ENCODE results near the gene CACNA1H. TPM values are rescaled to one million over a fixed set of nuclear protein-coding genes. Genes with fewer than 3 reads are reported as not detected.

The CACNA1H gene
- total RNA-seq, 1 donor from 2014 or later, result 26.1 TPM

- Histone ChIP-seq H3K4me1 (ENCODE audit: control insufficient read depth in 3 of 3, insufficient read depth in 3 of 3, low read length in 3 of 3) (no peaks in the 10 kb centered on the region), H3K27ac (ENCODE audit: low read depth, low read length) (no peak overlapping the region), H3K27me3 (ENCODE audit: control insufficient read depth in 3 of 3, insufficient read depth in 3 of 3, low read length in 3 of 3) (peaks cover 27 to 42% (median 34%) of the 10 kb centered on the region in 3 donors)
Measured at GRCh38 chr16:1129106-1129960, 23.6 kb upstream of the CACNA1H start.

GRCh38 chr16:1130382-1130781 lies 22.5 kb upstream of the CACNA1H start:
- Histone ChIP-seq H3K9ac (ENCODE audit: low read depth in 1 of 3, low read length in 3 of 3) (no peak overlapping the region), H3K9me3 (ENCODE audit: control insufficient read depth in 3 of 3, low read length in 3 of 3) (no peaks in the 10 kb centered on the region), H3K4me1 (ENCODE audit: control insufficient read depth in 3 of 3, insufficient read depth in 3 of 3, low read length in 3 of 3) (no peaks in the 10 kb centered on the region), H3K27me3 (ENCODE audit: control insufficient read depth in 3 of 3, insufficient read depth in 3 of 3, low read length in 3 of 3) (peaks cover 25 to 33% (median 26%) of the 10 kb centered on the region in 3 donors), H3K4me3 (ENCODE audit: low read length in 3 of 3) (no peak overlapping the region), H3K36me3 (ENCODE audit: control insufficient read depth in 3 of 3, insufficient read depth in 3 of 3, low read length in 3 of 3) (no peaks in the 10 kb centered on the region), H3K27ac (ENCODE audit: low read depth, low read length) (no peak overlapping the region)

More at GRCh38 chr16:1129106-1129960, 23.6 kb upstream of the CACNA1H start:
- Histone ChIP-seq H3K9me3 (ENCODE audit: control insufficient read depth in 3 of 3, low read length in 3 of 3) (no peaks in the 10 kb centered on the region), H3K4me3 (ENCODE audit: low read length in 3 of 3) (no peak overlapping the region), H3K36me3 (ENCODE audit: control insufficient read depth in 3 of 3, insufficient read depth in 3 of 3, low read length in 3 of 3) (no peaks in the 10 kb centered on the region), H3K9ac (ENCODE audit: low read depth in 1 of 3, low read length in 3 of 3) (no peak overlapping the region)

- Histone ChIP-seq H3K27me3 (ENCODE audit: control insufficient read depth in 3 of 3, insufficient read depth in 3 of 3, low read length in 3 of 3) (peaks cover 20 to 31% (median 21%) of the 10 kb centered on the region in 3 donors), H3K36me3 (ENCODE audit: control insufficient read depth in 3 of 3, insufficient read depth in 3 of 3, low read length in 3 of 3) (no peaks in the 10 kb centered on the region), H3K4me3 (ENCODE audit: low read length in 3 of 3) (no peak overlapping the region), H3K27ac (ENCODE audit: low read depth, low read length) (no peak overlapping the region), H3K9ac (ENCODE audit: low read depth in 1 of 3, low read length in 3 of 3) (no peak overlapping the region), H3K9me3 (ENCODE audit: control insufficient read depth in 3 of 3, low read length in 3 of 3) (no peaks in the 10 kb centered on the region), H3K4me1 (ENCODE audit: control insufficient read depth in 3 of 3, insufficient read depth in 3 of 3, low read length in 3 of 3) (no peaks in the 10 kb centered on the region)
Measured at GRCh38 chr16:1131378-1131994, 21.4 kb upstream of the CACNA1H start.

DNA sequence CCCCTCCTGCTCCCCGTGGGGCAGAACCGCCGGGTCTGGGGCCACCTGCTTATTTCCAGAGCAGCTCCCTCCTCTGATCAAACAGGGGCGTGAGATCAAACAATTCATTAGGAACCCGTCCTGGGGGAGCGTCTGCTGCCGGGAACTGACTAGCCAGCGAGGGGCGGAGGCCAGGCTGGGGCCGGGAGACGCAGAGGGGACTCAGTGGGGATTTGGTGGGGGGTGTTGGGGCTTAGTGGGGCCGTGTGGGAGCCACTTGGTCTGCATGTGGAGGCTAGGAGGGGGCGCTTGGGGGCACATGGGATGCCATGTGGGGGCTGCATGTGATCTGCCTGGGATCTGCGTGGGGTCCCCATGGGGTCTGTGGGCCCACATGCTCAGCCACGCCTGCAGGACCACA lies 20.5 kb upstream of the CACNA1H start:
- Histone ChIP-seq H3K27me3 (ENCODE audit: control insufficient read depth in 3 of 3, insufficient read depth in 3 of 3, low read length in 3 of 3) (peaks cover 14 to 29% (median 14%) of the 10 kb centered on the region in 3 donors), H3K27ac (ENCODE audit: low read depth, low read length) (no peak overlapping the region), H3K4me3 (ENCODE audit: low read length in 3 of 3) (no peak overlapping the region), H3K9me3 (ENCODE audit: control insufficient read depth in 3 of 3, low read length in 3 of 3) (no peaks in the 10 kb centered on the region), H3K36me3 (ENCODE audit: control insufficient read depth in 3 of 3, insufficient read depth in 3 of 3, low read length in 3 of 3) (no peaks in the 10 kb centered on the region), H3K4me1 (ENCODE audit: control insufficient read depth in 3 of 3, insufficient read depth in 3 of 3, low read length in 3 of 3) (no peaks in the 10 kb centered on the region), H3K9ac (ENCODE audit: low read depth in 1 of 3, low read length in 3 of 3) (no peak overlapping the region)

- no peak overlapping the region for H3K27ac ChIP-seq (ENCODE audit: low read depth, low read length)
- H3K4me3 ChIP-seq (ENCODE audit: low read length in 3 of 3), result no peak overlapping the region
- no peaks in the 10 kb centered on the region for H3K4me1 ChIP-seq (ENCODE audit: control insufficient read depth in 3 of 3, insufficient read depth in 3 of 3, low read length in 3 of 3)
- H3K9me3 ChIP-seq (ENCODE audit: control insufficient read depth in 3 of 3, low read length in 3 of 3), result no peaks in the 10 kb centered on the region
- peaks cover 11 to 22% (median 11%) of the 10 kb centered on the region in 3 donors for H3K27me3 ChIP-seq (ENCODE audit: control insufficient read depth in 3 of 3, insufficient read depth in 3 of 3, low read length in 3 of 3)
- H3K9ac ChIP-seq (ENCODE audit: low read depth in 1 of 3, low read length in 3 of 3), result no peak overlapping the region
- H3K36me3 ChIP-seq (ENCODE audit: control insufficient read depth in 3 of 3, insufficient read depth in 3 of 3, low read length in 3 of 3), result no peaks in the 10 kb centered on the region
Measured at GRCh38 chr16:1133271-1133670, 19.6 kb upstream of the CACNA1H start.

- no peak overlapping the region for H3K9ac ChIP-seq (ENCODE audit: low read depth in 1 of 3, low read length in 3 of 3)
- H3K9me3 ChIP-seq (ENCODE audit: control insufficient read depth in 3 of 3, low read length in 3 of 3), result no peaks in the 10 kb centered on the region
- no peak overlapping the region for H3K27ac ChIP-seq (ENCODE audit: low read depth, low read length)
- no peaks in the 10 kb centered on the region for H3K36me3 ChIP-seq (ENCODE audit: control insufficient read depth in 3 of 3, insufficient read depth in 3 of 3, low read length in 3 of 3)
- no peaks in the 10 kb centered on the region for H3K4me1 ChIP-seq (ENCODE audit: control insufficient read depth in 3 of 3, insufficient read depth in 3 of 3, low read length in 3 of 3)
- no peak overlapping the region for H3K4me3 ChIP-seq (ENCODE audit: low read length in 3 of 3)
- peaks cover 11 to 25% (median 14%) of the 10 kb centered on the region in 3 donors for H3K27me3 ChIP-seq (ENCODE audit: control insufficient read depth in 3 of 3, insufficient read depth in 3 of 3, low read length in 3 of 3)
Measured at GRCh38 chr16:1133810-1134520, 18.9 kb upstream of the CACNA1H start.

- H3K9me3 ChIP-seq (ENCODE audit: control insufficient read depth in 3 of 3, low read length in 3 of 3), result no peaks in the 10 kb centered on the region
- no peaks in the 10 kb centered on the region for H3K36me3 ChIP-seq (ENCODE audit: control insufficient read depth in 3 of 3, insufficient read depth in 3 of 3, low read length in 3 of 3)
- no peak overlapping the region for H3K27ac ChIP-seq (ENCODE audit: low read depth, low read length)
- H3K4me1 ChIP-seq (ENCODE audit: control insufficient read depth in 3 of 3, insufficient read depth in 3 of 3, low read length in 3 of 3), result no peaks in the 10 kb centered on the region
- H3K9ac ChIP-seq (ENCODE audit: low read depth in 1 of 3, low read length in 3 of 3), result no peak overlapping the region
- no peak overlapping the region for H3K4me3 ChIP-seq (ENCODE audit: low read length in 3 of 3)
- H3K27me3 ChIP-seq (ENCODE audit: control insufficient read depth in 3 of 3, insufficient read depth in 3 of 3, low read length in 3 of 3), result peaks cover 11 to 32% (median 16%) of the 10 kb centered on the region in 3 donors
Measured at GRCh38 chr16:1134776-1135458, 18.0 kb upstream of the CACNA1H start.

DNA sequence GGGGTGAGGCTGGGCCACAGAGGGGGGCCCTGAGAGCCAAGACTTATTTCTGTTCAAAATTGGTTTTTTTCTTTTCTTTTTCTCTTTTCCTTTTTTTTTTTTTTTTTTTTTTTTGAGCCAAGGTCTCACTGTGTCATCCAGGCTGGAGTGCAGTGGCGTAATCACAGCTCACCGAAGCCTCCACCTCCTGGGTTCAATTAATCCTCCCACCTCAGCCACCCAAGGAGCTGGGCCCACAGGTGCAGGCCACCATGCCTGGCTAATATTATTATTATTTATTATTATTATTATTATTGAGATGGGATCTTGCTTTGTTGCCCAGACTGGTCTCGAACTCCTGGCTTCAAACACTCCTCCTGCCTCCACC lies 17.5 kb upstream of the CACNA1H start:
- no peaks in the 10 kb centered on the region for H3K4me1 ChIP-seq (ENCODE audit: control insufficient read depth in 3 of 3, insufficient read depth in 3 of 3, low read length in 3 of 3)
- H3K4me3 ChIP-seq (ENCODE audit: low read length in 3 of 3), result no peak overlapping the region
- H3K36me3 ChIP-seq (ENCODE audit: control insufficient read depth in 3 of 3, insufficient read depth in 3 of 3, low read length in 3 of 3), result no peaks in the 10 kb centered on the region
- no peak overlapping the region for H3K9ac ChIP-seq (ENCODE audit: low read depth in 1 of 3, low read length in 3 of 3)
- no peaks in the 10 kb centered on the region for H3K9me3 ChIP-seq (ENCODE audit: control insufficient read depth in 3 of 3, low read length in 3 of 3)
- peaks cover 11 to 38% (median 21%) of the 10 kb centered on the region in 3 donors for H3K27me3 ChIP-seq (ENCODE audit: control insufficient read depth in 3 of 3, insufficient read depth in 3 of 3, low read length in 3 of 3)
- H3K27ac ChIP-seq (ENCODE audit: low read depth, low read length), result no peak overlapping the region

GRCh38 chr16:1137604-1138003 lies 15.3 kb upstream of the CACNA1H start:
- Histone ChIP-seq H3K4me3 (ENCODE audit: low read length in 3 of 3) (no peak overlapping the region), H3K4me1 (ENCODE audit: control insufficient read depth in 3 of 3, insufficient read depth in 3 of 3, low read length in 3 of 3) (no peaks in the 10 kb centered on the region), H3K27me3 (ENCODE audit: control insufficient read depth in 3 of 3, insufficient read depth in 3 of 3, low read length in 3 of 3) (peaks cover 17 to 53% (median 25%) of the 10 kb centered on the region in 3 donors), H3K27ac (ENCODE audit: low read depth, low read length) (no peak overlapping the region), H3K9me3 (ENCODE audit: control insufficient read depth in 3 of 3, low read length in 3 of 3) (no peaks in the 10 kb centered on the region), H3K36me3 (ENCODE audit: control insufficient read depth in 3 of 3, insufficient read depth in 3 of 3, low read length in 3 of 3) (no peaks in the 10 kb centered on the region), H3K9ac (ENCODE audit: low read depth in 1 of 3, low read length in 3 of 3) (no peak overlapping the region)

Data from skeletal muscle tissue (tissue), 4 donors.